MV-4-11 (cell line): ENCODE measurements around the gene TEPSIN.

Source experiments
- DNase-seq: peaks from one replicate; lab custom pipeline; 2025; lab: John Stamatoyannopoulos, UW

TEPSIN gene

GRCh38 chr17:81249223-81250040 lies 10.6 kb upstream of the TEPSIN start:
- DNase-seq = no peak

GRCh38 chr17:81248649-81249048 lies 9.8 kb upstream of the TEPSIN start:
- DNase-seq = no peak

GRCh38 chr17:81247339-81247990 lies 8.6 kb upstream of the TEPSIN start:
- DNase-seq = no peak

- DNase-seq = no peak
These were observed 8.0 kb upstream of the TEPSIN start for GRCh38 chr17:81246679-81247338.

- DNase-seq = no peak
These were observed 7.5 kb upstream of the TEPSIN start for GRCh38 chr17:81246343-81246670.

- DNase-seq = no peak
These were observed 6.9 kb upstream of the TEPSIN start for GRCh38 chr17:81245665-81246342.

GRCh38 chr17:81245024-81245664 lies 6.3 kb upstream of the TEPSIN start:
- no peak for DNase-seq

GRCh38 chr17:81244358-81245023 lies 5.6 kb upstream of the TEPSIN start:
- no peak for DNase-seq

GRCh38 chr17:81243333-81243664 lies 4.4 kb upstream of the TEPSIN start:
- no peak for DNase-seq

GRCh38 chr17:81242421-81243332 lies 3.8 kb upstream of the TEPSIN start:
- DNase-seq = peak; percentile 20

- DNase-seq = peak; percentile 42
These were observed 3.0 kb upstream of the TEPSIN start for GRCh38 chr17:81241648-81242420.

- no peak for DNase-seq
These were observed 2.3 kb upstream of the TEPSIN start for GRCh38 chr17:81241203-81241602.

GRCh38 chr17:81240761-81241160 lies 1.9 kb upstream of the TEPSIN start:
- no peak for DNase-seq

- DNase-seq = peak; percentile 17
These were observed 1.1 kb upstream of the TEPSIN start for GRCh38 chr17:81239714-81240555.

- DNase-seq = no peak
These were observed 403 bp downstream of the TEPSIN start for GRCh38 chr17:81238490-81238814.

- no peak for DNase-seq
These were observed 1.0 kb downstream of the TEPSIN start for GRCh38 chr17:81237591-81238489.

GRCh38 chr17:81236784-81237183 lies 2.1 kb downstream of the TEPSIN start:
- no peak for DNase-seq
